Fibroblast of villous mesenchyme (primary cell): ENCODE results near the gene UBE2V1. TPM values are rescaled to one million over a fixed set of nuclear protein-coding genes. Genes with fewer than 3 reads are reported as not detected.

Source experiments
- DNase-seq: peaks from one replicate; pipeline ENCODE4 v3.0.0-alpha.2; 2010; ENCODE audit warnings: low read depth
- H3K4me3 ChIP-seq: 2 replicates; pipeline ENCODE4 v1.5.1; 2011; ENCODE audit warnings: low read depth, mild to moderate bottlenecking, low read length
- total RNA-seq: library from RNA; depleted of rRNA; stranded (reverse); fragments of >200 nt; gene quantifications from 2 replicates; pipeline ENCODE4 v1.2.3, GENCODE V29; 2012
- TF ChIP-seq, protein P1 (sequence below): IDR thresholded peaks from 2 replicates; pipeline ENCODE4 v1.5.1; 2012; ENCODE audit warnings: low read depth, mild to moderate bottlenecking, low read length; ENCODE audit not compliant: insufficient read depth

Gene UBE2V1
- total RNA-seq, 1 donor: 88.1 TPM

DNA sequence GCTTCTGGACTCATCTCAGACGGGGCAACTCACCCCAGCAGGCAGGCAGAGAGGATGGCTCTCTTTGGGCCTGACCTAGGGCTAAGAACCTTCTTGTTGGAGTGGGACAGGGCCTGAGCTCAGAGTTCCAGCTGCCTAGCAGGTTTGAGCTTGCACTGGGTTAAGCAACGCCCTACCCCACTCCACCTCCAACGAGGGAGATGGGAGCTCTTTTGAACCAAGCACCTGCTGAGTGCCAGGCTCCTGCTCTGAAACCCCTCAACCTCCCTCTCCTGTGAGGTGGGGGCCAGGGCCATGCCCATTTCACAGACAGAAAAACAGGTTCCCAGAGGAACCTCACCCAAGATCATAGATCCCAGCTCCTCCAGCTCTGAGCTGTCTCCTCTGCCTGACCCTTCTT is 75.8 kb downstream of the UBE2V1 start:
- TF ChIP-seq, protein P1, sequence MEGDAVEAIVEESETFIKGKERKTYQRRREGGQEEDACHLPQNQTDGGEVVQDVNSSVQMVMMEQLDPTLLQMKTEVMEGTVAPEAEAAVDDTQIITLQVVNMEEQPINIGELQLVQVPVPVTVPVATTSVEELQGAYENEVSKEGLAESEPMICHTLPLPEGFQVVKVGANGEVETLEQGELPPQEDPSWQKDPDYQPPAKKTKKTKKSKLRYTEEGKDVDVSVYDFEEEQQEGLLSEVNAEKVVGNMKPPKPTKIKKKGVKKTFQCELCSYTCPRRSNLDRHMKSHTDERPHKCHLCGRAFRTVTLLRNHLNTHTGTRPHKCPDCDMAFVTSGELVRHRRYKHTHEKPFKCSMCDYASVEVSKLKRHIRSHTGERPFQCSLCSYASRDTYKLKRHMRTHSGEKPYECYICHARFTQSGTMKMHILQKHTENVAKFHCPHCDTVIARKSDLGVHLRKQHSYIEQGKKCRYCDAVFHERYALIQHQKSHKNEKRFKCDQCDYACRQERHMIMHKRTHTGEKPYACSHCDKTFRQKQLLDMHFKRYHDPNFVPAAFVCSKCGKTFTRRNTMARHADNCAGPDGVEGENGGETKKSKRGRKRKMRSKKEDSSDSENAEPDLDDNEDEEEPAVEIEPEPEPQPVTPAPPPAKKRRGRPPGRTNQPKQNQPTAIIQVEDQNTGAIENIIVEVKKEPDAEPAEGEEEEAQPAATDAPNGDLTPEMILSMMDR: no peak
- H3K4me3 ChIP-seq: no peak overlapping the region
- no peak for DNase-seq

DNA sequence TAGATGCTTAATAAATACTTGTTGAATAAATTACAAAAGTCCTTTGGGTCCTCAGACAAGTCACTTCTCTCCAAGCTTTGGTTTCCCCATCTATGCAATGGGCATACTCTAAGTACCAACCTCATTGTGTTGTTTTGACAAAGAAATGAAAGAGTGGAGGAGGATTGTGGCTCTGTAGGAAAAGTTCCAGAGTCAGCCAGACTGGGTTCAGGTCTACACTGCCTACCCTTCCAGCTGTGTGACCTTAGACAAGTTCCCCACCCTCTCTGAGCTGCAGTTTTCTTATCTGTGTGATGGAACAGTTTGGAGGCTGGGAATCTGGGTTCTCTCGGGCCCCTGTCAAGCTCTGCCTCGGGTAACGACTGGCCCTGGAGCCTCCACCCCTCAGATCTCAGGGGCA is 76.2 kb downstream of the UBE2V1 start:
- H3K4me3 ChIP-seq: no peak overlapping the region
- TF ChIP-seq, protein P1: no peak
- DNase-seq: no peak

- no peak for DNase-seq
- no peak overlapping the region for H3K4me3 ChIP-seq
- TF ChIP-seq, protein P1: no peak
These were observed 78.3 kb downstream of the UBE2V1 start for GRCh38 chr20:50034567-50035180.

- TF ChIP-seq, protein P1: no peak
- H3K4me3 ChIP-seq: no peak overlapping the region
- DNase-seq: no peak
These were observed 79.8 kb downstream of the UBE2V1 start for GRCh38 chr20:50032955-50033666.

Other genes starting within 250 kb of the UBE2V1 start
- gene SPATA2, start 197.6 kb downstream of the UBE2V1 start, total RNA-seq: 2.6 and 3.9 TPM in 2 replicates
- gene RNF114, start 176.8 kb downstream of the UBE2V1 start, total RNA-seq: 44.1 and 57.0 TPM in 2 replicates
- 1.3 TPM in 2 replicates for gene SNAI1, start 130.2 kb downstream of the UBE2V1 start, total RNA-seq
- gene PEDS1, start 40.6 kb upstream of the UBE2V1 start, total RNA-seq: 25.9 and 27.7 TPM in 2 replicates
- gene CEBPB, start 77.7 kb upstream of the UBE2V1 start, total RNA-seq: 70.4 and 71.5 TPM in 2 replicates